ENCODE measurements around the gene OR2A7. TPM values are rescaled to one million over a fixed set of nuclear protein-coding genes. Genes with fewer than 3 reads are reported as not detected.
"Not testable (repeated sequence)": the region's sequence is repeated elsewhere in the genome, so short reads cannot be mapped to it uniquely, and the experiment has no call there.

OR2A7 gene
- polyA plus RNA-seq, 1 experiment: not detected

- DNase-seq (ENCODE audit: low read depth, low spot score): no peak
- Histone ChIP-seq H3K4me3 (ENCODE audit: low read depth, low read length) (no peak overlapping the region), H3K9me3 (ENCODE audit: control insufficient read depth, insufficient read depth, low read length) (no peaks in the 10 kb centered on the region), H3K27me3 (ENCODE audit: control insufficient read depth, insufficient read depth, low read length) (no peaks in the 10 kb centered on the region), H3K27ac (ENCODE audit: low read depth, low read length) (no peak overlapping the region)
- ChIA-PET POLR2A (no interaction called here), CTCF (no interaction called here)
- no peak for TF ChIP-seq CTCF (IDR thresholded peaks at IDR 0.05; ENCODE audit: low read depth, low read length)
Measured at GRCh38 chr7:144255471-144255897, 9.1 kb downstream of the OR2A7 start.

- H3K9me3 ChIP-seq (ENCODE audit: control insufficient read depth, insufficient read depth, low read length); POLR2A ChIA-PET; DNase-seq (ENCODE audit: low read depth, low spot score); H3K4me3 ChIP-seq (ENCODE audit: low read depth, low read length); CTCF ChIA-PET; H3K27me3 ChIP-seq (ENCODE audit: control insufficient read depth, insufficient read depth, low read length); H3K27ac ChIP-seq (ENCODE audit: low read depth, low read length): not testable (repeated sequence)
Measured at GRCh38 chr7:144252307-144252706, 12.3 kb downstream of the OR2A7 start.

- POLR2A ChIA-PET; H3K4me3 ChIP-seq (ENCODE audit: low read depth, low read length); H3K9me3 ChIP-seq (ENCODE audit: control insufficient read depth, insufficient read depth, low read length); CTCF ChIA-PET; H3K27me3 ChIP-seq (ENCODE audit: control insufficient read depth, insufficient read depth, low read length); H3K27ac ChIP-seq (ENCODE audit: low read depth, low read length); DNase-seq (ENCODE audit: low read depth, low spot score): not testable (repeated sequence)
Measured at GRCh38 chr7:144247674-144248330, 16.8 kb downstream of the OR2A7 start.

GRCh38 chr7:144246967-144247366, 17.6 kb downstream of the OR2A7 start:
- H3K9me3 ChIP-seq (ENCODE audit: control insufficient read depth, insufficient read depth, low read length); DNase-seq (ENCODE audit: low read depth, low spot score); H3K27me3 ChIP-seq (ENCODE audit: control insufficient read depth, insufficient read depth, low read length); H3K4me3 ChIP-seq (ENCODE audit: low read depth, low read length); CTCF ChIA-PET; POLR2A ChIA-PET; H3K27ac ChIP-seq (ENCODE audit: low read depth, low read length): not testable (repeated sequence)

- DNase-seq (ENCODE audit: low read depth, low spot score); POLR2A ChIA-PET; H3K4me3 ChIP-seq (ENCODE audit: low read depth, low read length); H3K27ac ChIP-seq (ENCODE audit: low read depth, low read length); H3K9me3 ChIP-seq (ENCODE audit: control insufficient read depth, insufficient read depth, low read length); CTCF ChIA-PET; H3K27me3 ChIP-seq (ENCODE audit: control insufficient read depth, insufficient read depth, low read length): not testable (repeated sequence)
Measured at GRCh38 chr7:144245372-144245771, 19.2 kb downstream of the OR2A7 start.

- DNase-seq (ENCODE audit: low read depth, low spot score); H3K27me3 ChIP-seq (ENCODE audit: control insufficient read depth, insufficient read depth, low read length); H3K4me3 ChIP-seq (ENCODE audit: low read depth, low read length); CTCF ChIA-PET; H3K27ac ChIP-seq (ENCODE audit: low read depth, low read length); H3K9me3 ChIP-seq (ENCODE audit: control insufficient read depth, insufficient read depth, low read length); POLR2A ChIA-PET: not testable (repeated sequence)
Measured at GRCh38 chr7:144239365-144239764, 25.2 kb downstream of the OR2A7 start, which contains the start of gene OR2A42. Gene OR2A42 (minus strand): TSS chr7:144239605. CDS start chr7:144232843, 6,762 bp downstream.

- CTCF ChIA-PET; H3K27ac ChIP-seq (ENCODE audit: low read depth, low read length); POLR2A ChIA-PET; H3K9me3 ChIP-seq (ENCODE audit: control insufficient read depth, insufficient read depth, low read length); H3K4me3 ChIP-seq (ENCODE audit: low read depth, low read length); H3K27me3 ChIP-seq (ENCODE audit: control insufficient read depth, insufficient read depth, low read length); DNase-seq (ENCODE audit: low read depth, low spot score): not testable (repeated sequence)
Measured at GRCh38 chr7:144238530-144239082, 26.0 kb downstream of the OR2A7 start.

- POLR2A ChIA-PET; CTCF ChIA-PET; H3K27ac ChIP-seq (ENCODE audit: low read depth, low read length); DNase-seq (ENCODE audit: low read depth, low spot score); H3K27me3 ChIP-seq (ENCODE audit: control insufficient read depth, insufficient read depth, low read length); H3K9me3 ChIP-seq (ENCODE audit: control insufficient read depth, insufficient read depth, low read length); H3K4me3 ChIP-seq (ENCODE audit: low read depth, low read length): not testable (repeated sequence)
Measured at GRCh38 chr7:144233039-144233438, 31.6 kb downstream of the OR2A7 start.

GRCh38 chr7:144231027-144231426, 33.6 kb downstream of the OR2A7 start:
- POLR2A ChIA-PET; H3K9me3 ChIP-seq (ENCODE audit: control insufficient read depth, insufficient read depth, low read length); DNase-seq (ENCODE audit: low read depth, low spot score); H3K27me3 ChIP-seq (ENCODE audit: control insufficient read depth, insufficient read depth, low read length); H3K27ac ChIP-seq (ENCODE audit: low read depth, low read length); CTCF ChIA-PET; H3K4me3 ChIP-seq (ENCODE audit: low read depth, low read length): not testable (repeated sequence)

- H3K9me3 ChIP-seq (ENCODE audit: control insufficient read depth, insufficient read depth, low read length); DNase-seq (ENCODE audit: low read depth, low spot score); POLR2A ChIA-PET; H3K27me3 ChIP-seq (ENCODE audit: control insufficient read depth, insufficient read depth, low read length); H3K4me3 ChIP-seq (ENCODE audit: low read depth, low read length); CTCF ChIA-PET; H3K27ac ChIP-seq (ENCODE audit: low read depth, low read length): not testable (repeated sequence)
Measured at GRCh38 chr7:144228810-144229209, 35.8 kb downstream of the OR2A7 start.

GRCh38 chr7:144226866-144227265, 37.7 kb downstream of the OR2A7 start:
- POLR2A ChIA-PET; DNase-seq (ENCODE audit: low read depth, low spot score); H3K4me3 ChIP-seq (ENCODE audit: low read depth, low read length); H3K27me3 ChIP-seq (ENCODE audit: control insufficient read depth, insufficient read depth, low read length); H3K27ac ChIP-seq (ENCODE audit: low read depth, low read length); CTCF ChIA-PET; H3K9me3 ChIP-seq (ENCODE audit: control insufficient read depth, insufficient read depth, low read length): not testable (repeated sequence)

Measured in AG04450 (cell line).